NCI-H1105 (cell line): ENCODE data around the gene GNS.

Experiments
- DNase-seq: peaks from one replicate; lab custom pipeline; 2025; lab: John Stamatoyannopoulos, UW

The GNS gene

GRCh38 chr12:64673490-64674169, 85.6 kb downstream of the GNS start:
- DNase-seq: no peak

- DNase-seq: peak; percentile 45
Observed at GRCh38 chr12:64672925-64673409, 86.2 kb downstream of the GNS start.

- DNase-seq: no peak
Observed at GRCh38 chr12:64671681-64672080, 87.5 kb downstream of the GNS start.

- no peak for DNase-seq
Observed at GRCh38 chr12:64670919-64671639, 88.1 kb downstream of the GNS start.

GRCh38 chr12:64670019-64670418, 89.2 kb downstream of the GNS start:
- DNase-seq: no peak

GRCh38 chr12:64669270-64669842, 89.8 kb downstream of the GNS start:
- DNase-seq: no peak

- DNase-seq: no peak
Observed at GRCh38 chr12:64667793-64668192, 91.4 kb downstream of the GNS start.

- no peak for DNase-seq
Observed at GRCh38 chr12:64666054-64666914, 92.9 kb downstream of the GNS start.

GRCh38 chr12:64665514-64665913, 93.7 kb downstream of the GNS start:
- no peak for DNase-seq
